Ammon's horn (tissue), 1 donor: ENCODE data around the gene PSAPL1.

Experiments used
- DNase-seq: peaks from one replicate; pipeline ENCODE4 v3.0.0-alpha.2; 2016; ENCODE audit warnings: low spot score

Gene PSAPL1, protein sequence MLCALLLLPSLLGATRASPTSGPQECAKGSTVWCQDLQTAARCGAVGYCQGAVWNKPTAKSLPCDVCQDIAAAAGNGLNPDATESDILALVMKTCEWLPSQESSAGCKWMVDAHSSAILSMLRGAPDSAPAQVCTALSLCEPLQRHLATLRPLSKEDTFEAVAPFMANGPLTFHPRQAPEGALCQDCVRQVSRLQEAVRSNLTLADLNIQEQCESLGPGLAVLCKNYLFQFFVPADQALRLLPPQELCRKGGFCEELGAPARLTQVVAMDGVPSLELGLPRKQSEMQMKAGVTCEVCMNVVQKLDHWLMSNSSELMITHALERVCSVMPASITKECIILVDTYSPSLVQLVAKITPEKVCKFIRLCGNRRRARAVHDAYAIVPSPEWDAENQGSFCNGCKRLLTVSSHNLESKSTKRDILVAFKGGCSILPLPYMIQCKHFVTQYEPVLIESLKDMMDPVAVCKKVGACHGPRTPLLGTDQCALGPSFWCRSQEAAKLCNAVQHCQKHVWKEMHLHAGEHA

DNA sequence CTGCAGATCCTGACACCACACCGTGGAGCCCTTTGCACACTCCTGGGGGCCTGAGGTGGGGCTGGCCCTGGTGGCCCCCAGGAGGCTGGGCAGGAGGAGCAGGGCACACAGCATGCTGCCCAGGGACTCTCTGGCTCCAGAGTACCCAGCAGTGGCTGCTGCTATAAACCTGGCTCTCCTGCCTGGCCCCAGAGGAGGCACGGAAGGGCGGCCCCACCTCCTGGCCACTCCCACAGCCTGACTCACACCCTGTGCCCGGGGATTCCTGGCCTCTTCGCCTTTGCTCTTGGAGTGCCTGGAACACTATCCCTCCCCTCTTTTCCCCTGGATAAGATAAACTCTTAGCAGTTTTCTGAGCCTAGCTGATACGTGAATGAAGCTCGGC is at the start of gene PSAPL1:
Gene PSAPL1, minus strand, starts transcription at position 165 of the 385 bp plus-strand sequence. Its CDS starts 51 bp downstream, at position 114.
- DNase-seq = no peak

DNA sequence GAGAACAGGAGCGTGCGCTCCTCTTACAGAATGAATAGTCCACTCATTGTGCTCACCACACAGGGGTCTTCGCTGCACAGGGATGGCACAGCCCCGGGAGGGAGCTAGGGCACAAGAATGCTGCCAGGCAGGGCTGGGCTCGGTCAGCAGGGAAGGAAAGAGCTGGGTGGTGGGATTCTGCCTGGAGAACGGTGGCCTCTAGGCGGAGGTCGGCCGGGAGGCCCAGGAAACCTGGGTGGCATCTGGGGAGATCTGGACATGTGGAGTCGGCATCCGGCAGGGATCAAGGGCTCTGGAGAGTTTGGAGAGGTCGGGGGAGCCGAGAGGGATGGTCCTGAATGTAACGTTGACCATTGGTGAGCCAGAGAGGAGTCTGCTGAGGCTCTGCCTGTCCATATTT is 46.5 kb upstream of the PSAPL1 start:
- DNase-seq = no peak

- no peak for DNase-seq
Observed at GRCh38 chr4:7480423-7480822, 45.7 kb upstream of the PSAPL1 start.

GRCh38 chr4:7478665-7479064 is 43.9 kb upstream of the PSAPL1 start:
- no peak for DNase-seq

GRCh38 chr4:7477695-7478094 is 43.0 kb upstream of the PSAPL1 start:
- no peak for DNase-seq

GRCh38 chr4:7476820-7477219 is 42.1 kb upstream of the PSAPL1 start:
- no peak for DNase-seq

DNA sequence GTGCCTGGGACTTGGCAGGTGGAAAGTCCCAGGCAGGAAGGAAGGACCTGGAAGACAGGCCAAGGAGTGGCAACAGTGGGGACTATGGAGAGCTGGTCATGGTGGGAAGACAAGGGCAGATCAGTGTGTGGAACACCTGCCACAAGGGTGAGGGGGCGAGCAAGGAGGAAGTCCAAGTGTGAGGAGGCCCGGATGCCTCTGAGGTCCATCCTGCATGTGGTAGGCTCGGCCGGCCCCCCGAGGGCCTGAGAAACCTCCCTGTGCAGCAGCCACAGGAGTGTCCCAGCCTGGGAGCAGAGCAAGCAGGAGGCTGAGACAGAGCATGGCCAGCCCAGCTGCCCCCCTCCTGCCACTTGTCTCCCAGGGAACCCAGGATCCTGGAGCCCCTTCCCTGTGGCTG is 40.5 kb upstream of the PSAPL1 start:
- no peak for DNase-seq

- DNase-seq = no peak
Observed at GRCh38 chr4:7474320-7474719, 39.6 kb upstream of the PSAPL1 start.

DNA sequence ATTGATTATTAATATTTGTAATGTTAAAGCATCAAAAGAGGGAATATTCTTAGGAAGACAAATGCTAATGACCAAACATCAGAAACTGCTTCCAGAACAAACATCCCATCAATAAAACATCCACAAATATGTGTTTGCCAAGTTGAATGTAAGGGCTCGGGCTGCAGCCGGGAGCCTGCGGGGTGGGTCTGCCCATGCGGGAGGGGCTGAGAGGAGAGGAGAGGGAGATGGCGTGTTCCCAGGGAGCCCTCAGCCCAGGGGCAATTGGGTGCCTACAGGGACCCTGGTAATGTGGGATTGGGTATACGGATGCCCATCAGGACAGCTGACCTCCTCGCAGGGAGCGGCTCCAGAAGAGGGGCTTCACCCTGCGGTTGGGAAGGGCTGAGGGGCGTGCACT is 38.4 kb upstream of the PSAPL1 start:
- DNase-seq = no peak

- DNase-seq = no peak
Observed at GRCh38 chr4:7472442-7473013, 37.8 kb upstream of the PSAPL1 start.

GRCh38 chr4:7470522-7471128 is 35.9 kb upstream of the PSAPL1 start:
- DNase-seq = no peak

DNA sequence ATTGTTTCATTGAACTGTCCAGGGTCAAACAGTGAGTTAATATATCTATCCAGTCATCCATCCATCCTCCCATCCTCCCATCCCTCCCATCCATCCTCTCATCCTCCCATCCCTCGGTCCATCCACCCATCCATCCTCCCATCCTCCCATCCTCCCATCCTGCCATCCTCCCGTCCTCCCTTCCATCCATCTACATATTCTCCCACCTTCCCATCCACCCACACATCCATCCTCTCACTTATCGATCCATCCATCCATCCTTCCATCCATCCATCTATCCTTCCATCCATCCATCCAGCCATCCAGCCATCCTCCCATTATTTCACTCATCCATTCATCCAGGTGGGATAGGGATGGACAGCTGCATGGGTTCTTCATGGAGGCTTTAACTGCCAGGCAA is 35.4 kb upstream of the PSAPL1 start:
- DNase-seq = no peak

DNA sequence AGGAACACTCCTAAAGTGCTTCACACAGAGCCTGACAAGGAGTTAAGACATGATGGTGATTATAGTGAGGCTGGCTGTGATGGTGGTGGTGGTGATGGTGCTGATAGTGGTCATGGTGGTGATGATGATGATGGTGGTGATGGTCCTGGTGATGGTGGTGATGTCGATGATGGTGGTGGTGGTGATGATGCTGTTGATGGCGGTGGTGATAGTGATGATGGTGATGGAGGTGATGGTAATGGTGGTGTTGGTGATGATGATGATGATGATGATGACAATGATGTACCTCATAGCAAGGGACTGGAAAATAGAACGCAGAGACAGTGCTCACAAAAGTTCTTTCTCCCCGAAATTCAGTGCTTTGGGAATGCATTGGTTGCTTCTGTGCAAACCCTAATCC is 34.3 kb upstream of the PSAPL1 start:
- no peak for DNase-seq

DNA sequence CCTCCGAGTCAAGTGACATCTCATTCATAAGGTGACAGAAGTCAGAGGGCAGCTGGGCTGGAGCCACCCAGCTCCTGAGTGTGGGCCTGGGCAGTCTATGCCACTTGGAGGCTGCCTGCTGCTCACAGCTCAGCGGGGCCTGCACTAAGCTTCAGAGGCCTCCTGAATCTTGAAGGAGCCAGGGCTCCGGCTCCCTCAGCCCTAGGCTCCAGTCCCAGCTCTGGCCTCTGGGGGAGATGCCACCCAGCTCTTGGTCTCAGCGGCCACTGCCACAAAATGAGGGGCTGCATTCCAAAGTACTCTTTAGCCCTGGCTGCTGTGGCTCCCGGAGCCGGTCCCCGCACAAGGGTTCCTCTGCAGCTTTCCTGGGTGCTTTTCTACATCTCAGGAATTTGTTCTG is 32.7 kb upstream of the PSAPL1 start:
- no peak for DNase-seq

DNA sequence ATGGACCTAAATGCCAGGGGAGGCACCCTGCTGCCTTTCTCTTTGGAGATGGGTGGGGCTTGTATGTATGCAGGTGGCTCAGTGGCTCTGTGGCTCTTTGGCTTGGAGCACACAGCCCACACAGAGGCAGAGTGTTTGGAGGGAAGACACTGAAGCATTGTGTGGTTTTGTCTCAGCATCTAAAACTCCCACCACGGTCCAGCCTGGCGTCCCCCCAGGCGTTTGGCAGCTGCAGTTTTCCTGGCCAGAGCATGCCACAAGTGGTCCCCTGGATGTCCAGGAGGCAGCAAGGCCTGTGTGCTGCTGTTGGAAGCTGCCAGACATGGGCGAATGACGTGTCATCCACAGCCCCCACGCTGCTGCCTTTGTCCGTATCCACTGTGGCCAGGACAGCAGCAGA is 32.2 kb upstream of the PSAPL1 start:
- DNase-seq = peak; percentile 86

- DNase-seq = no peak
Observed at GRCh38 chr4:7466215-7466614, 31.5 kb upstream of the PSAPL1 start.

DNA sequence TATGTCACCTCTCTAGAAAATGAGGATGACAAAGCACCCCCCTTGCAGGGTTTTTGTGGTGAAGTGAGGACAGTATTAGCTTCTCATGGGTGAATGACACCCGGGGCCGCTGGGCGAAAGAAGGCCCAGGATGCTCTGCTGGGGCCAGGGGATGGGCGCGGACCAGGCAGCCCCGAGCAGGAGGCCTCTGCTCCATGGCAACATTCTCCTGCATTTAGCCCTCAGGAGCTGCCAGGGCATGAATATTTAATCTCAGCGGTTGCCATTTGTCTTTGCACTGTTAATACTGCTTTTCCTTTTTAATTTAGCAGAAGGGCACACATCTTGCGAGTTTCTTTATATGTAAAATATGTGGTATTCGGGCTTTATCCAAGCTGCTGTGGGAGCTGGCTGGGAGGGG is 30.3 kb upstream of the PSAPL1 start:
- DNase-seq = no peak

GRCh38 chr4:7464259-7464655 is 29.5 kb upstream of the PSAPL1 start:
- no peak for DNase-seq

DNA sequence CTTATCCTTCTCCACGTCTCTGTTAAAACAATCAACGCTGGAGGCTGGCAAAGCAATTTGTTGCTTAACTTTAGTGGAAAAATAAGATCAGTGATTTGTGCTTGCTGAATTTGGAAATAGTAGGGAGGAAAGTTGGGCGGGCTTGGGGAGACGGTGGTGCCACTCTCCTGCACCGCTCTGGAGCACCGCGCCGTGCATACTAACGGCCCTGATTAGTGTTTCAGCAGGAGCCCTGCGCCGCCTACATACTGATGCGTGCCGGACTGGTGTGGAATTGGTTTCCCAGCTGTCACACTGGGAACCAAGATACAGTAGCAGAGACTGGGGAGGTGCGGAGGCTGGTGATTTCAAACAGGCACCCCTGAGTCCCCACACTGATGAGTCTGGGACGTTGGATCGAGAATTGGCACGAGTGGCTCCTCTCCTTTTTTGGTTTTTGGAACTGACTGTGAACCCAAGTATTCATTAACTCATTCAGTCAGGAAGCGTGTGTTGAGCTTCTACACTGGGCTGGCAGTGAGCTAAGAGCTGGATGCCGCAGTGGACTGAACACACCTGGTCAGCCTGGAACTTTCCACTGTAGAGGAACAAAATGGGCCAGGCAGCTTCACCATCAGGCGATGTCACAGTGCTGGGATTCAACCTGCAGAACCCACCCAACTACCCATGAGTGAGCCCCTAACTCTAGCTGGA is 29.0 kb upstream of the PSAPL1 start:
- no peak for DNase-seq

DNA sequence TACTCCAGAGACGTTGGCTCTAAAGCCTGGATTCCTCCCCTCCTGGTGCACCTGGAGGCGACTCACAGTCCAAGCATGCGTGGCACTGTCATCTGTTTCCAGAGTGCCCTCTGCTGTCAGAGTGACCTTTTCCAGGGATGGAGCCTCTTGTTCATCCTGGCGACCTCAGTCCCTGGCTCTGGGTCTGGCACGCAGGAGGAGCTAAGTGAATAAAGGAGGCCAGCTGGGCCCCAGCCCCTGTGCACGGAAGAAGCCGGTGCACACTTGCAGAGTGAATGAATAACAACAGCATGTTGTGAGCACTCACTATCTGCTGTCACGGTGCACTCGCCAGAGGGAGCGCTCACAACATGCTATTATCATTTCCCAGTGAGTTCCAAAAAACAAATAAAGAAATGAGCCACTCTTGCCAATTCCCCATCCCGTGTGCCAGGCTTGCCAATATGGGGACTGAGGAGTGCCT is 27.8 kb upstream of the PSAPL1 start:
- peak; percentile 80 for DNase-seq

GRCh38 chr4:7461230-7461629 is 26.5 kb upstream of the PSAPL1 start:
- no peak for DNase-seq

GRCh38 chr4:7460566-7460965 is 25.8 kb upstream of the PSAPL1 start:
- DNase-seq = no peak

GRCh38 chr4:7459471-7459870 is 24.7 kb upstream of the PSAPL1 start:
- DNase-seq = no peak
